Measurements from ENCODE around the gene SYT9.

The SYT9 gene, protein sequence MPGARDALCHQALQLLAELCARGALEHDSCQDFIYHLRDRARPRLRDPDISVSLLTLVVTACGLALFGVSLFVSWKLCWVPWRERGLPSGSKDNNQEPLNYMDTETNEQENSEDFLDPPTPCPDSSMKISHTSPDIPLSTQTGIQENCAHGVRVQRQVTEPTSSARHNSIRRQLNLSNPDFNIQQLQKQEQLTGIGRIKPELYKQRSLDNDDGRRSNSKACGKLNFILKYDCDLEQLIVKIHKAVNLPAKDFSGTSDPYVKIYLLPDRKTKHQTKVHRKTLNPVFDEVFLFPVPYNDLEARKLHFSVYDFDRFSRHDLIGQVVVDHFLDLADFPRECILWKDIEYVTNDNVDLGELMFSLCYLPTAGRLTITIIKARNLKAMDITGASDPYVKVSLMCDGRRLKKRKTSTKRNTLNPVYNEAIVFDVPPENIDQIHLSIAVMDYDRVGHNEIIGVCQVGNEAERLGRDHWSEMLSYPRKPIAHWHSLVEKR

DNA sequence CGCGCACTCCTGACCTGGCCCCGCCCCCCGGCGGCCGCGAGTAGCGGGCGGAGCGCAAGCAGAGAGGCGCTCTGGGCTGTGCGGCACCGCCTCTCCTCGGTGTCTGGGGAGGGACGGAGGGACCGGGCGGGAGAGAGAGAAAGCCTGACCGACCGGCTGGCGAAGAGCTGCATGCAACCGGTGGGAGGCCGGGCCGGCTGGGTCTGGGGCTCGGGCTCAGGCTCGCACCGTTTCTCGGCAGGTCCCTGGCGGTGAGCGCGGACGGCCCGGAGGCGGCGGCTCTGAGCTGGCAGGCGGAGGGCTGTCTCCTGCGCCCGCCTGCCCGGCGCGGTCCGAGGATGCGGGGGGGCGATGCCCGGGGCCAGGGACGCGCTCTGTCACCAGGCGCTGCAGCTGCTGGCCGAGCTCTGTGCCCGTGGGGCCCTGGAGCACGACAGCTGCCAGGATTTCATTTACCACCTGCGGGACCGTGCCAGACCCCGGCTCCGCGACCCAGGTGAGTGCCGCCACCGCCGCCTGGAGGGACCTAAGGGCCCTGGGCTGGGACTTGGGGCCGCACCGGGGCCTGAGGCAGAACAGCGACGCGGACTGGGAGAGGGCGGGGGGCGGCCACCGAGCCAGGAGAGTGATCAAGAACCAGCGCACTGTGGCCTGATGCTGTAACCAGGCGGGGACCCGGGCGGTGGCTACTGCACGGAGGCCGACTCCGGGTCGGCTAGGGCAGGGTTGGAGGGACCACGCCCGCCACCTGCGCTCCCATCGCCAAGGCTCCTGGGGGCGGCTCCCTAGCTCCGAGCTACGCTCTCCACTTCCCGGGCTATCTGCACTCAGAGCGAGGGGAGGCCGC lies at the start of gene SYT9:
Gene SYT9 (plus strand): TSS at position 69 of the 847 bp plus-strand sequence. CDS start 283 bp downstream, at position 352.
- DNase-seq (ENCODE audit: low spot score): no peak

DNA sequence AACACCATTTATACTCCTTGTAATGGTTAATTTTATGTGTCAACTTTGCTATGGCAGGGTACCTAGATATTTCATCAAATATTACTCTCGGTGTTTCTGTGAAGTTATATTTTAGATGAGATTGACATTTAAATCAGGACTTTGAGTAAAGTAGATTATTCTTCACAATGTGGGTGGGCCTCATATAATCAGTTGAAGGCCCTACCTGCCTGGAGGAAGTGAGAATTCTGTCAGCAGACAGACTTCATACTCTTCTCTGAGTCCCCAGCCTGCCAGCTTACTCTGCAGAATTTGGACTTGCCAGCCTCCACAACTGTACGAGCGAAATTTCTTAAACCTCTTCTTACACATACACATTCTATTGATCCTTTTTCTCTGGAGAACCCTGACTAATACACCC lies 49.3 kb upstream of the SYT9 start:
- DNase-seq (ENCODE audit: low spot score): no peak

DNA sequence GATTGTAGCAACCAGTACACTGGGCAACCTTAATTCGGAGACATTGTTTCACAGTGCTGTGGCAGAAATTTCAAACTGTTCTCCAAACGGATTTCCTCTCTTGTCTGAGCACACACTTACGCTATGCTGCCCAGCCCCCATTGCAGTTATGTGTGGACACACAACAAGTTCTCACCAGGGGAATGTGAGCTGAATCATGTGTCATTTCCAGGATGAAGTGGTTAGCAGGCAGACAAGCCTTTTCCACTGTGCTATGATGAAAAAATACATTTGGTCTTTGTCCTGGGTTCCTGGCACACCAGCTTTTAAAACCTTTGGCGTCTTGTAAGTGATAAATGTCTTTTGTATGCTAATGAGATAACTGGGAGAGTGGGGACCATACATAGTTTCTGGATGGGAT lies 46.9 kb upstream of the SYT9 start:
- DNase-seq (ENCODE audit: low spot score): no peak

DNA sequence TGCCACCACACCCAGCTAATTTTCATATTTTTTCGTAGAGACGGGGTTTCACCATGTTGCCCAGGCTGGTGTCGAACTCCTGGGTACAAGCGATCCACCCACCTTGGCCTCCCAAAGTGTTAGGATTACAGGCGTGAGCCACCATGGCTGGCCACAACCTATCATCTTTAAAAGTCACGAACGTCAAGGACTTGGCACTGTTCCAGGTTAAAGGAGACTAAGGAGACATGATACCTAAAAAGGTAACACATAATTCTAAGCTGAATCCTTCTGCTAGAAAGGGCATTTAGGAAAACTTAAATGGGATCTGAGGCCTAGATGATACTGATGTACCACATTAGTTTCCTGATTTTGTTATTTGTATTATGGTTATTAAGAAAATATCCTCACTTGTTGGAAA lies 43.3 kb upstream of the SYT9 start:
- no peak for DNase-seq (ENCODE audit: low spot score)

DNA sequence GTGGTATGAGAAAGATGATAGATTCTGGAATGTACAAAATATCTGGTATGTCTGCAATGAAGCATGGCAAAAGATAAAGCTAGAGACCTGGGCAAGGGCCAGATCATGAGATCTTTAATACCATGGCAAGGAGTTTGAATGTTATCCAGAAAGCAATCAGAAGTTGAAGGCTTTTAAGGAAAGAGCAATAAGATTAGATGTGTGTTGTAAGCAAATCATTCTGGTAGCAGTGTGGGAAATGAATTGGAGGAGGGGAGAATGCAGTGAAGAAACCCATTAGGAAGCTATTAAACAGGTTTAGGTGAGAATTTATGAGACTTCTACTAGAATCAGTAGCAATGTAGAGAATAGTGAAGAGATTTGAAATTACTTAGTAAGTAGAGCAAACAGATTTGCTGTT lies 32.2 kb upstream of the SYT9 start:
- no peak for DNase-seq (ENCODE audit: low spot score)

DNA sequence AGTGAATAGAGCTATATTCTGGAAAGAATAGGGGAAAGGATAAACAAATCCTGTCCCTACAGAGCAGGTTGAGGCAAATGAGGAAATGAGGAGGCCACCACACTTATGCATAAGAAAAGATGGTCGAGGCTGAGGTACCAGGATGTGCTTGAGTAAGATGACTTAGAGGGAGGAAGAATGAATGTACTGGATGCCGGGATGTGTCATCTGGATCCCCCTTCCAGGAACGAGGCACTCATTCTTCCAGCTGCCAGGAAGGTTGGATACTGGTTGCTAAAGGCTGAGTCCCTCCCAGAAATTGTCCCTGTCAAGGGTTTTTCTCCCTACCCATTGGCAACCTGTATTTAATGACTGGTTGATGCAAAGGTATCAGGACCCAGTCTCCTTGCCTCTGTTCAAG lies 31.1 kb upstream of the SYT9 start:
- DNase-seq (ENCODE audit: low spot score): no peak

DNA sequence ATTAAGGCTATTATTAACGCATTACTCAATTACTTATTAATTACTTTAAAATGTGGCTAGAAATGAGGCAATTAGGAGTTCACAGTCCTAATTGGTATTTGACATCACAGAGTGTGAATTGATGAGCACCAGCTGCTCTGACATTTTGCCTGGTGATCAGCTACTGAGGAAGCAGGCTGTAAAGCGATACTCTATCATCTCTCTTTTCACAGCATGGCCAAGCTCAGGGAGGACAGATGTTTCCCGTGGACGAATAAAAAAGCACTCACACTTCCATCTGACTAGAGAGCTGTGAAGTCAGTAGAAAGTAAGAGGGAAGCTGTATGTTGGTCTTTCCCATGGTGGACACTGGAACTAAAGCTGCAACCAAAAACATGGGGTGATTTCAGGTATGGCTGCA lies 29.1 kb upstream of the SYT9 start:
- no peak for DNase-seq (ENCODE audit: low spot score)

DNA sequence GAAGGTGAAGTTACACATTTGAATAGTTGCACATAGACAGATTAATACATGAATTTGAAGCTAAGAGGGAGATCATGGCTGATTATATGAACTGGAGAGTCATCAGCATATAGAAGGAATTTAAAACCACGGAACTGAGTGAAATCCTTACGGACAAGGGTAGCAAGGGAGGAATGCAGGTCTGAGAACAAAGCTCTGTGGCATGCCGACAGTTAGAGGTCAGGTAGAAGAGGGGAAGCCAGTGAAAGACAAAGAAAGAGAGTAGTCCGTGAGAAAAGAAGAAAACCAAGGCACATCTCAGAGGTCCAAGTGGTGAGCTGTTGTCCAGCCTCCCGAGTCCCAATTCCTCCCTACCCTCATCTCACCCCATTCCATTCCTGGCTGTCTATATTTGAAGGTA lies 11.8 kb upstream of the SYT9 start:
- no peak for DNase-seq (ENCODE audit: low spot score)

DNA sequence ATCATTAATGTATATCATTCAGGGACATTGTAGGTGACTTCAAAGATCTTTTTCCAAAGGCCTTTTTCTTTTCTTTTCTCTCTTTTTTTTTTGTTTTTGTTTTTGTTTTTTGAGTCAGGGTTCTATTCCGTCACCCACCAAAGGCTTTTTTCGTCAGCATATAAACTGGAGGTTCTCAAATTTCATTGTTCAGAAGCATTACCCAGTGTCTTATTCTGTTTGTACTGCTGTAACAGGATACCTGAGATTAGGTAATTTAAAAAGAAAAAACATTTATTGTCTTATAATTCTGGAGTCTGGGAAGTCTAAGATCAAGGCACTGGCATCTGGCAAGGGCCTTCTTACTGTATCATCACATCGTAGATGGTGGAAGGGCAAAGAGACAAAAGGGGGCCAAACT lies 6.4 kb upstream of the SYT9 start:
- no peak for DNase-seq (ENCODE audit: low spot score)

DNA sequence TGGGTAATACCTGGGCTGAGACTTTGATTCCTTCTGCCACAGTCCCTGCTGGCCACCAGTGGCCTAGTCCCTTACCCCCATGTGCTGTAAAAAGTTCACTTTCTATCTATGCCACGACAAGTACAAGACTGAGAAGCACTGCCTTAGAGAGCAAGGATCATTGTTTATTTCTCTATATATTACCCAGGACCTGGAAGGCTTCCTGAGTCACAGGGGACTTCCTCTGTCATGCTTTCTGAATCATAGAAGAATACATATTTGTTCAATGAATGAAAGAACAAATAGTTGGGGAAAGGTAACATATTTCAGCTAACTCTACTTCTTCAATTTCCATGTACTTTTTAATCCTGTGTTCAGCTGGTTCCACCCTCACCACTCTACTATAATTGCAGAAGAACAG lies 5.5 kb upstream of the SYT9 start:
- no peak for DNase-seq (ENCODE audit: low spot score)

DNA sequence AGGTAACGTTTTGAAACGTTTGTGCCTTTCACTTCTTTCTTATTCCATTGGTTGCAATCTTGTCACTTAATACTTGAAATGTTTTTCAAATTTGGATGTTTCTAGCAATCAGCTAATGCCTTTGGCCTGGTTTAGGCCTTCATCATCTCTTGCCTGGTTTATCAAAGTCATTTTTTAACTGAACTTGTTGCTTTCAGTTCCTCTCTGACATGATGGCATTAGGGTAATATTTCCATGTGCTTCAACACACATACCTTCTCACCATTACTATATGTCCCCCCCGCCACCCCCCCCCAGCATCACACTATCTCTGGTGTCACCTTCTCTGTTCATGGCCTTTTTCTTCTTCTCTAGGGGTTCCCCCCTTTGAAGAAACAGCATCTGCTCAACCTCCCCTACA lies 1.5 kb upstream of the SYT9 start:
- DNase-seq (ENCODE audit: low spot score): no peak

DNA sequence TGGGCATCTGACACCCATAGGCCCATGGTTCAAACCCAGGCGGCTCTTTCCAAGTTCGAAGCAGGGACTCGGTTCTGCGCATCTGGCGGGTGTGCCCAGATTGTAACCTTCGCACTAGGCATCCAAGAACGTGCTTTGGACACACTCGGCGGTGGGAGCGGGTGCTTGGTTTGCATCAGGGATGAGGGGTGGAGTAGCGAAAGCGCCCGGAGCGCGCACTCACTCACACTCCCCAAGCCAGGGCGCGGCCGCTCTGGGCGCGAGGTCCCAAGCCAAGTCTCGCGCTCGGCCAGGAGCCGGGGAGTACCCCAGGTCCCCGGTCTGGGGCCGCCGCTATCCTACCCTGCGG lies 243 bp upstream of the SYT9 start:
- DNase-seq (ENCODE audit: low spot score): no peak

DNA sequence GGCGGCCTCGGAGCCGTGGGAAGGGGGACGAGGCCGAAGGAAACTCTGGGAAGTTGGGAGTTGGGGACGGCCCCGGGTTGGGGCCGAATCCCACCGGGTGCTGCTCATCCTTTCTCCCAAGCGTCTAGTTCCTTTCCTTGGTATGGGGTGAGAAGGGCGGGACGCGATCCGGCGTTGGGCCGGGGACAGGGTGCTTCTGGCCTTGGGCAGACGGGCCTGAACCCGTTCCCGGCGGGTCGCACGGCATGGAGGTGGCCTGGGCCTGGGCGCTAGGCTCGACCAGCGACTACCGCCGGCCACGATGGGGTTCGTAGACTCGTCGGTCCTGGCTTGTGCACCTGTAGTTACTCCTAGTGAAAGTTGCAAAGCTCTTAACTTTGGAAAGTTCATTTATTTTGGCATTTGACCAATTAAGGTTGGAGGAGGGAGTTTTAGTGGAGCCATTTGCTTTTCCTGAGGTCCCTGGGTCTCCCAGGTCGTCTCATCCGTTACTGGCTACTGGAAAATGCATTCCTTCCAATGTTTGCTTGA lies 1.0 kb downstream of the SYT9 start:
- DNase-seq (ENCODE audit: low spot score): no peak

DNA sequence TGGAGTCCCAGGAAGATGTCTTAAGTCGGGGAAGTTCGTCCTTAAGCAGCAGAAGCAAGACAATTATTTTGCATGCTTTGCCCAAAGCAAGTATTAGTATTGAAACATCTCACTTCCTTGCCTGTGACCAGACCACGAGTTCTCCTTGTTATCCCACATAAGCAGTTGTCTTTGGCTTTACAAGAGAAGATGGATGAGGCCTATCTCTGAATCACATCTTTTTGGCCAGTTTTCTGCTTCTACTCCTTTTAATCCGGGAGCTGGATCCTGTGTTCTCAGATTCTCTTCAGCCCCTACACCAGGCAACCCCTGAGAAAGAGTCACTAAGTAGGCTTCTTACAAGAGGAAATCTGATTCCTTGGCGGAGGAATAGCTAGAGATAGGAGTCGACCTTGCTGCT lies 2.1 kb downstream of the SYT9 start:
- no peak for DNase-seq (ENCODE audit: low spot score)

DNA sequence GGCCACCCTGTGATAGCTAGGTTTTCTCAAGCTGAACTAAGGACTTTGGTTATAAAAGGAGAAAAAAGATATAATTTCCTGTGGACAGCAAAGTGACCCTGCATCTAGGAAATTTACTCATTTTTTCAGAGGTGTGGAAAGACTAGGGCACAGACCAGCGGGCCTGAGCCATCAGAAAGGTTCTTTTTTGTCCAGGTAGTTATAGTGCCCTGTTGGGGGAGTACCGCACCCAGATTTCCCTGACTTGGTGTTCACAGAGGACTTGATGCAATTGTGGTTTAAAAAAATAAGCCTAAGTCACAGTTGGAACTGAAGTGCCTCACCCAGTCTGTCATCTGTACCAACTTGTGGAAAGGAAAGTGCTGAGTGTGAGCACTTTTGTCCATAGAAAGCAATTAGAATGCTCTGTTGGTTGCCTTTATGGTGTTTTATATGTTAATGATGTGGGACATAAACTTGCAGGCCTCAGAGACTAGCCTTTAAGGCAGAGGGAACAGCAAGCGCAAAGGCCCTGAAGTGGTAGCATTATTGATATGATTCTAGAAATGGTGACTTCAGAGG lies 3.1 kb downstream of the SYT9 start:
- DNase-seq (ENCODE audit: low spot score): no peak

DNA sequence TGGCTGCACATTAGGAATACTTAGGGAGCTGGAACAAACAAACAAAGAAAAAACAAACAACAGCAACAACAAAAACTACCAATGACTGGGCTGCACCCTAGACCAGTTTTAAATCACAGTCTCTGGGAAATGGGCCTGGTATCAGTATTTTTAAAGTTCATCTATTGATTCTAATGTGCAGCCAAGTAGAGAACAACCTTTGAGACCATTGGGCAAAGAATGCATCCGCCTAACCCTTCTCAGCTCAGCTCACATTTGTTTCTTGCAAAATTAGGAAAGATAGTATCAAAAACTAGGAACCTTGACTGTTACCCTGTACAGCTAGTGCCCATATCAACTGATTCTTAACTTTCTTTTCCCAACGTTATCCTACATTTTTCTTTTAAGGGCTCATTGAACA lies 5.2 kb downstream of the SYT9 start:
- no peak for DNase-seq (ENCODE audit: low spot score)

DNA sequence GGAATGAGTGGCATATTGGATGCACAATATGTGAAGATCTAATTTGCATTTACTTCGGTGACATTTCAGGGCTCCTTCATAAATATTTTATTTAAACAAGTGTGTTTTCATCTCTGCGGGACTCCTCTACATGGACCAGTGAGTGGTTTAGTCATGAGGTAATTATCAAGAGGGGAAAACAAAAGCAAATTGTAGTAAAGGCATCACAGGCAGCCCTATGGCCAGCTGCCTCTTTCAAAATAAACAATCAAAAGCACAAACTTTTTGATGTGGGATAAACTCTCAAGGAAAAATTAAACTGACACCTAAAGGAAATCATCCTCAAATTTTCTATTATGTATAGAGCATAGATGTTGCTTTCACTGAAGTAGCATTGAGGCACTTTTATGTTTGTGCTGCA lies 6.0 kb downstream of the SYT9 start:
- DNase-seq (ENCODE audit: low spot score): no peak

DNA sequence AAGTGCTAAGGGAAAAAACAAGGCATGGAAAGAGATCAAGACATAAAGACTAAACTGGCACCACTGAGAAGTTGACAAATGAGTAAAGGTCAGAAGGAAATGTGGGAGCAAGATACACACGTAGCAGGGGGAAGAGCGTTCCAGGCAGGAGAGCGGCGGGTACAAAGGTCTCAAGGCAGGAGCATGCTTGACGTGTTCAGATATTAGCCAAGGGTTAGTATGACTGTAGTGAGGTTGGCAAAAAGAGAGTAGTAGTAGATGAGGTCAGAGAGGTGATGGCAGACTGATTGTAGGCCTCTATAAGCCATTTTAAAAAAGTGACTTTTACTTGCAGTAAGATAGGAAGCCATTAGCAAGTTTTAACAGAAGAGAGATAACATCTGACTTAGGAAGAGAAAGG lies 9.9 kb downstream of the SYT9 start:
- DNase-seq (ENCODE audit: low spot score): no peak

DNA sequence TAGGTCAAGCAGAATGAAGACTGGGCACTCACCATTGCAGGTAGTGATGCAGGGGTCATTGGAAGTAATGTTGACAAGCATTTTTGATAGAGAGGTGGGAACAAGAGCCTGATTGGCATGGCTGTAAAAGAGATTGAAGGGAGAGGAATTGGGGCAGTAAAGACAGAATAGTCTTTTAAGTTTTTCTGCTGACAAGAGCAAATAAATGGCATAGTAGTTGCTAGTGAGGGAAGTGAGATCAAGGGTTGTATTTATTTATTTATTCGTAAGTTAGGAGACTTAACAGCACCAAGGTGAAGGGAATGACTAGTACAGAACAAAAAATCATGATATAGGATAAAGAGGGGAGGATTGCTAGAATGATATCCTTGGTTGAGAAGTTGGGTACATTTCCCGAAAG lies 11.0 kb downstream of the SYT9 start:
- DNase-seq (ENCODE audit: low spot score): no peak

DNA sequence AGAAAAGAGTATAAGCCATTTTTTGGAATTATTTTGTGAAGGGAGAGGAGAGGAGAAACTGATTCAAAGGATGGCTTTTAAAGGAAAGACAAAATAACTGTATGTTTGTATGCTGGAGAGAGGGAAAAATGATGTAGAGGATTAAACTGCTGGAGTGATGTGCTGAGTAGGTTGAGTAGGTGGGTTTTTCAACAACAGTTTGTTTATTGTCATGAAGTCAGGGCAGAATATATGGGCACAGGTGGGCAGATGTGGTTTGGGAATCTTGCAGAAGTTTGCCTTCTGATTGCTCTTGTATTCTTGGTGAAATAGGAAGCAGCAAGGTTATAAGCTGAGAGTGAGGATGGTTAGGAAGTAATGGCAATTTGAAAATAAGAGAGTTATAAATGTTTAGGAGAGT lies 12.1 kb downstream of the SYT9 start:
- DNase-seq (ENCODE audit: low spot score): no peak

DNA sequence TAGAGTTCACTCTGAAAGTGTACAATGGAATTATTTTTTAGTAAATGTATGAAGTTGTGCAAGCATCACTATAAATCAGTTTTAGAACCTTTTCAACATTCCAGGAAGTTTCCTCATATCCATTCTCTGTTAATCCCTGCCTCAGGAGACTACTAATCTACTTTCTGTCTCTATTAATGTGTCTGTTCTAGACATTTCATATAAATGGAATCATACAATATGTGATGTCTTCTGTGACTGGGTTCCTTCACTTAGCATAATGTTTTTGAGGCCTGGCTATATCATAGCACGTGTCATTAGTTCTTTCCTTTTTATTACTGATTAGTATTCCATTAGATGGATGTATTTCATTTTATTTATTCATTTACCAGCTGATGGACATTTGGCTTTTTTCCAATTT lies 17.1 kb downstream of the SYT9 start:
- no peak for DNase-seq (ENCODE audit: low spot score)

DNA sequence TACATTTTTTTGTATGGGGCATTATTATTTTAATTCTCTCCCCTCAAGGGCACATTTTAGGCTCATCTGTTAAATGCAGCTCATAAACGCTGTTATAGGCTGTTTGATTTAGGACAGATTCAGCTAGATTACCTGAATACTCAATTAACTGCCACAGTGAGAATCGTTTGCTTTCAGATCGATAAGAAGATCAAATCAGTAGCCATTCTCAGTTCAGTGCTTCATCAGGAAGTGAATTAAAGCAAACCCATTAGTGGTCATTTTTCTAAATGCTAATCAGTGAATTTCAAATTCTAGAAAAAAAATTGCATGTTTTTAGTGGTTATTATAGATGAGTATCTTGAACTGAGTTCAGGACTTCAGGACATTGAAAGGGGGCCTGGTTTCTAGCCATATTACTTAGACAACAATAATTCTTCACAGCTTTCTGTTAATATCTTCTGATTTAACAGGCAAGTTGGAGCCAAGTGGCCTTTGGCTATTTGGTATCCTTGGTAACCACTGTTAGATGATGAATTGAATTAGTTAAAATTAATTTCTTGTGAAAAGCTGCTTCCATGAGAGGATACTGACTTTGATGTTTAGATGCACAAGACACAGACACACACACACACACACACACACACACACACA lies 18.6 kb downstream of the SYT9 start:
- DNase-seq (ENCODE audit: low spot score): no peak
